GM10266 (cell line): ENCODE results near the gene TESK1.
"Not testable (repeated sequence)": the region's sequence is repeated elsewhere in the genome, so short reads cannot be mapped to it uniquely, and the experiment has no call there.

Experiments used
- DNase-seq: peaks from one replicate; pipeline ENCODE4 v3.0.0; 2012; ENCODE audit errors: extremely low spot score
- TF ChIP-seq, protein P1 (sequence below): IDR thresholded peaks from 2 replicates; pipeline ENCODE4 v1.5.1; 2012; ENCODE audit warnings: mild to moderate bottlenecking, low read depth; ENCODE audit not compliant: control insufficient read depth, insufficient read depth; ENCODE audit errors: missing control alignments

Gene TESK1

GRCh38 chr9:35568196-35568595 is 36.9 kb upstream of the TESK1 start:
- no peak for DNase-seq
- TF ChIP-seq, protein P1, sequence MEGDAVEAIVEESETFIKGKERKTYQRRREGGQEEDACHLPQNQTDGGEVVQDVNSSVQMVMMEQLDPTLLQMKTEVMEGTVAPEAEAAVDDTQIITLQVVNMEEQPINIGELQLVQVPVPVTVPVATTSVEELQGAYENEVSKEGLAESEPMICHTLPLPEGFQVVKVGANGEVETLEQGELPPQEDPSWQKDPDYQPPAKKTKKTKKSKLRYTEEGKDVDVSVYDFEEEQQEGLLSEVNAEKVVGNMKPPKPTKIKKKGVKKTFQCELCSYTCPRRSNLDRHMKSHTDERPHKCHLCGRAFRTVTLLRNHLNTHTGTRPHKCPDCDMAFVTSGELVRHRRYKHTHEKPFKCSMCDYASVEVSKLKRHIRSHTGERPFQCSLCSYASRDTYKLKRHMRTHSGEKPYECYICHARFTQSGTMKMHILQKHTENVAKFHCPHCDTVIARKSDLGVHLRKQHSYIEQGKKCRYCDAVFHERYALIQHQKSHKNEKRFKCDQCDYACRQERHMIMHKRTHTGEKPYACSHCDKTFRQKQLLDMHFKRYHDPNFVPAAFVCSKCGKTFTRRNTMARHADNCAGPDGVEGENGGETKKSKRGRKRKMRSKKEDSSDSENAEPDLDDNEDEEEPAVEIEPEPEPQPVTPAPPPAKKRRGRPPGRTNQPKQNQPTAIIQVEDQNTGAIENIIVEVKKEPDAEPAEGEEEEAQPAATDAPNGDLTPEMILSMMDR = no peak

DNA sequence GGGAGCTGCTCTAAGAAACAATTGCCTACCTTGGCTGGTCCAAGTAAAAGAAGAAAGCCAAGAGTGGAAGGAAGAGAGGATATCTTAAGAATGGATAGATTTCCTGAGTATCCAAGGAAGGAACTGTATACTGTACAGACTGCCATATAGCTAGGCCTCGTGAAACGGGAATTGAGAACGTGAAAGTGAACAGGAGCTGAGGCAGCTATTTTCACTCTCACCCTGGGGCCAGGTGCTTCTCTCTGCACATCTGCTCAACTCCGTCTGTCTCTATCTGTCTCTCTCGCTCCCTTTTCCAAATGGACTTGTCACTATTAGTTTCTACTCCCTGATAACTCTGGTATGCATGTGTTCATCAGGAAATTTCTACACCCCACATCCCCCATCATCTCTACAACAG is 35.9 kb upstream of the TESK1 start:
- TF ChIP-seq, protein P1 = no peak
- DNase-seq = no peak

DNA sequence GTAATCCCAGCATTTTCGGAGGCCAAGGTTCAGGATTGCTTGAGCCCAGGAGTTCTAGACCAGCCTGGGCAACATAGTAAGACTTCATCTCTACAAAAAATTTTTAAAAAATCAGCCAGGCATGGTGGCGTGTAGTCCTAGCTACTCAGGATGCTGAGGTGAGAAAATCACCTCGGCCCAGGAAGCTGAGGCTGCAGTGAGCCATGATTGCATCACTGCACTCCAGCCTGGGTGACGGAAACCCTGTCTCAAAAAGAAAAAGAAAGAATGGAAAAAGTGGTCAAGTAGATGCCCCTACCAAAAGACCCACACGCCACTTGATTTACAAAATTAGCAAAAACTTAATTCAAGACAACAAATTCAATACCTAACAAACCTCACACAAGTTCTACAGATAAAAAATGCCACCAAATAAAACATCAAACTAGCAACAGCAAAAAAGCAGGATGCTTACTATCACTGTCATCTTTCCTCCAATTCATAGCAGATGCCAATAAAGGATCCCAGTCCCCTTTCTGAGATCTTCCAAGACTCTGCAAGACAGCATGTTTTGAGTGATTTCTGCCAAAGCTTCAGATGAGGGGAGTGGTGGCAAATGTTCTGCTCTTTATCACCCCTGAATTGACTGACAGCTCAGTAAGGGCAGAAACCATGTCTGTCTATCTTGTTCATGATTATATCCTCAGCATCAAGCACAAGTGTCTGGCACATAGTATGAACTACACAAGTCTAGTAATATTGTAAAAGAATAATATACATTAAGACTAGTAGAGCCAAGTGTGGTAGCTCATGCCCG is 34.2 kb upstream of the TESK1 start:
- no peak for DNase-seq
- TF ChIP-seq, protein P1 = no peak

DNA sequence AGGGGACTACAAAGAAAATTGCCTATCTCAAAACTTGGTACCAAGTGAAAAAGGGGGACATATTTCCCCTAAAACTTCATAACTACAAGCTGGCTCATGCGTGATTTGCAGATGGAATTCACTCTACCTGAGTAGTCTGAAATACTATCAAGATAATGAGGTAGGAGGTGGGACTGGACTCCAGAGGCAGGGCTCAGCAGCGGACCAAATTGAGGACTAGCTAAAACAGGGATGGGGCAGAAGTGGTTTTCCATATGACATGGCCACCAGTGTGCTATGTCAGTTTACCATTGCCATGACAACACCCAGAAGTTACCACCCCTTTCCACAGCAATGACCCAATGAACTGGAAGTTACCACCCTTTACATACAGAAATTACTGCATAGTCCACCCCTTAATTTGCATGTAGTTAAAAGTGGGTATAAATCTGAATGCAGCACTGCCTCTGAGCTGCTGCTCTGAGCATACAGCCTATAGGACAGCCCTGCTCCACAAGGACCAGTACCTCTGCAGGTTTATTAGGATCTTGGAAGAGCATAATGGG is 30.4 kb upstream of the TESK1 start:
- TF ChIP-seq, protein P1 = no peak
- no peak for DNase-seq

- TF ChIP-seq, protein P1 = no peak
- DNase-seq = no peak
Measured at GRCh38 chr9:35575478-35575877, 29.6 kb upstream of the TESK1 start.

DNA sequence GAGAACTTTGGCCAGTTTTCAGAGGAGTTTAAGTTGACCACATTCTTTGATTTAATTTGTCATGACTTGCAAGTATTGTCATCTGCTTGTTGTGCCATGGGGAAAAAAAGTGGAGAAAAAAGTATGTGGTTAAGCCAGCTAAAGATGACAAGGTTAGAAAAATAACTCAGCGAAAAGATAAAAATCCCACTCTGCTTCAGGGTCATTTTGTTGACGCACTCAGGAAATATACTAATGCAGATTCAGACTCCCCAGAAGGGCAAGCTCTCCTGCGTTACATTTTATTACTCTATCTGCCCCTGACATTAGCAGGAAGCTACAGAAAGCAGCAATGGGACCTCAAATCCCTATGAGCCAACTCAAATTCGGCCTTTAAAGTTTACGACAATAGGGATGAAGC is 27.6 kb upstream of the TESK1 start:
- TF ChIP-seq, protein P1 = no peak
- DNase-seq = no peak

DNA sequence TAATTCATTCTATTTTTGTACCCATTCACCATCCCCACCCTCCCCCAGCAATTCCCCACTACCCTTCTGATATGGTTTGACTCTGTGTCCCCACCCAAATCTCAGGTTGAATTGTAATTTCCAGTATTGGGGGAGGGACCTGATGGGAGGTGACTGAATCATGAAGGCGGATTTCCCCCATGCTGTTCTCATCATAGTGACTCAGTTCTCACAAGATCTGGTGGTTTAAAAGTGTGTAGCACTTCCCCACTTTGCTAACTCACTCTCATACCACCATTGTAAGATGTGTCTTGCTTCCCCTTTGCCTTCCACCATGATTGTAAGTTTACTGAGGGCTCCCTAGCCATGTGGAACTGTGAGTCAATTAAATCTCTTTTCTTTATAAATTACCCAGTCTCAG is 25.9 kb upstream of the TESK1 start:
- TF ChIP-seq, protein P1 = no peak
- no peak for DNase-seq

- DNase-seq = not testable (repeated sequence)
Measured at GRCh38 chr9:35579659-35580227, 25.3 kb upstream of the TESK1 start.

DNA sequence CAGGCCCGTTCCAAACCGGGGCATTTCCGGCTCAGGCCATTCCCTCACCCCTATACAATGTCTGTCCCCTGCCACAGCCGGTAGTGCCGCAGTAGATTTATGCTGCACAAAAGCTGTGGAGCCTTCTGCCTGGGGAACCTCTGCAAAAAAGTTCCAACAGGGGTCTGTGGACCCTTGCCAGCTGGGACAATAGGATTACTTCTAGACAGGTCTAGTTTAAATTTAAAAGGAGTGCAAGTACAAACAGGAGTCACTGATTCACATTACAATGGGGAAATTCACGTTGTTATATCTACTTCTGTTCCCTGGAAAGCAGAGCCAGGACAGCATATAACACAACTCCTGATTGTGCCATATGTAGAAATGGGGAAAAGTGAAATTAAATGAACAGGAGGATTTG is 21.5 kb upstream of the TESK1 start:
- not testable (repeated sequence) for DNase-seq

DNA sequence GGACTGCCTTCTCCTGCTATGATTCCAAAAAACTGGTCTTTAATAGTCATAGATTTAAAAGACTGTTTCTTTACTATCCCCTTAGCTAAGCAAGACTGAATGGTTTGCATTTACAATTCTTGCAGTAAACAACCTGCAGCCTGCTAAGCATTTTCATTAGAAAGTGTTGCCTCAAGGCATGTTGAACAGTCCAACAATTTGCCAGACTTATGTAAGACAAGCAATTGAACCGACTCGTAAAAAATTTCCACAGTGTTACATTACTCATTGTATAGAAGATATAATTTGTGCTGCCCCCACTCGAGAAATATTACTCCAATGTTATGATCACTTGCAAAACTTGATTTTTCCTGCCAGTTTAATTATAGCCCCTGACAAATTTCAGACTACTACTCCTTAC is 20.4 kb upstream of the TESK1 start:
- DNase-seq = not testable (repeated sequence)

- DNase-seq = not testable (repeated sequence)
Measured at GRCh38 chr9:35588506-35588905, 16.6 kb upstream of the TESK1 start.
